HG02870 (cell line): ENCODE data around the gene FBXW7.

ENCODE experiments used
- ATAC-seq: cut with Tn5 transposase; IDR thresholded peaks from one replicate; pipeline ENCODE4 v1.9.1; 2021; ENCODE audit warnings: mild to moderate bottlenecking, moderate library complexity; ENCODE audit not compliant: unreplicated experiment

FBXW7 gene

DNA sequence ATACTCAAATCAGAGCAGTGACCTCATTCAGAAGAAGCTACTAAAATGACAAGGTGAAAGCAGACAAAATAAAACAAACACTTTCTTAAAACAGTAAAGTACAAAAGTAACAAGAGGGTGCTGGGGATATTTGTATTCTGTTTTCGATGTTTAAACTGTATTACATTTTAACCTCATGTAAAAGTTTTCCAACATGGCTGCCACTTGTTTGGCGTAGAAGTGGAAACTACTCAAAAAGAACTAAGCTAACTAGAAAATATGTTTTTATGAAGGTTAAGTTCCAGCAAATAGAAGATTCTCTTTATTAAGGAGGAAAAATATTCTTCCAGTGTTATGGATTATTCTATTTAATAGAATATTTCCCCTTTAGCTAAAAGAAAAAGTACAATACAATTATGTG lies 155.0 kb downstream of the FBXW7 start:
- no peak for ATAC-seq

DNA sequence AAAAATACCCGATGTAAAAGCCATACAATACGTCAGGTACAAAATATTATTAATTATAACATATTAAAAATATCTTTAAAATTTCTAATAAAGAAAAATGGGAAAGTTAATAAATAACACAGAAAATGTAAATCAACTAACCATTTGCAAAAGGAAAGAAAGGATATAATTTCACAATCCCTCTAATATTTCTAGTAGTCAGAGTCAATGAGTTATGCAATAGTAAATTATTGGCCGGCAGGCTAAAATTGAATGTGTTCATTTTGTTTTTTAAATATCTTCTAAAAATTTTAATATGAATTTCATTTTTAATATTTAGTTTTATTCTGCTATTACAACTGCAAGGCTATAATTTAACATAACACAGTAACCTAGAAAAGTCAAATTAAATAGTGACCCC lies 155.7 kb downstream of the FBXW7 start:
- no peak for ATAC-seq

DNA sequence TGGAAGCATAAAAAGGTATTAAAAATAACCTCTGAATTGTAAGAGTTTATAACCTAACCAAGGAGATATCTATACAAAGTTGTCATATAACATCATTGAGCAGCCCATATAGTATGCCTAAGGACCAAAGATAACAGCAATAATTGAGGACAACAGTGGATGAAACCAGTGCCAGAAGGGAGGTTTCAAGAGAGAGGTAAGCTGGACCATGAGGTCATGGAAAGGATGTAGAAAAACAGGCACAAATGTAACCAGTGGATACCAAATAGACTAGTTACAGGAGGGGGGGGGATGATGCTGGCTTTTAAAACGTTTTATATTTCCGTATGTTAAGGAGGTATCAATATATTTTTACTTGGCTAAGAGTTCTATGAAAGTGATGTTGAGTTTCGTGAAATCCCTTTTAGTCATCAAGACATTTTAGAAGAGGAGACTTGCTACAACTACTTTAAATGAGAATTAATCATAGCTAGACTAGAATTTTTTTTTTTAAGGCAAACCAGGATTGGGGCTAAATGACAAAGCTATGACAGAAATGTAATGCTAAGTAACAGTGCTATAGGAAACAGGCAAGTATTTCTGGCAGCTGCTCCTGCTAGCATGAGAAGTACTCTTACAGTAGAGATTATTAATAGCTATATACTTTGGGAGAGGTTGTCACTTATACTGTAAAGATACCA lies 161.1 kb downstream of the FBXW7 start:
- ATAC-seq, result no peak

DNA sequence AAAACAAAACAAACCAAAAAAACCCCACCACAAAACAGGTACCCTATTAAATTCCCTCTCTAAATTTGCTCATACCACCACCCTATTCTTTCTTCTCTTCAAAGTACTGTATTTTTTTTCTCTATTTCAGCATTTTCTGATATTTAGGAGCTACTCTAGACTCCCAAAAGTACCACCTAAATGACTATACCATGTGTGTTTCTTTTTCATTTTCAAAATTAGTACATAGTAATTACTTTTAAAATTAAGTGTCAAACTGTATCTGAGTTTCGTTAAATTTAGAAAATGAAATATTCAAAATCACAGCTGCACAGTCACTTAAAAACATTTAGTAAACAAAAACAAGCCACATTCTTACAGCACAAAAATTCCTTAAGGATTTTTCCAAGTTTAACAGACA lies 161.7 kb downstream of the FBXW7 start:
- no peak for ATAC-seq

DNA sequence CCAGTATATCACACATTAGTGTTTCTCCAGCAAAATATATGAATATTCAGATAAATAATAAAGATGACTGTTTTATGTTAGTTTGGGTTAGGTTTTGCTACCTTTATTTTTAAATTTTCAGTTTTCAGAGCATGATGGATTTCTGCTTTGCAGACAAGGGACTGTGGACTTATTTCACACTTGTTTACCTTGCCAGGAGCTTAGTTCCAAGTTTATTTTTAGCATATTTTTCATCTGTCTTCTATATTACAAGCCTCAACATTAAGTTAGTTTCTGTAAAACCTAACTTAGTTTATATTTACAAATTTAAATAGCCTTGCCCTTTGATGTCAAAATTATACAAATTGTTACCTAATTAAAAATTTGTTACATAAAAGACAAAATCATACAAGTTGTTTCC lies 163.4 kb downstream of the FBXW7 start:
- ATAC-seq, result no peak

DNA sequence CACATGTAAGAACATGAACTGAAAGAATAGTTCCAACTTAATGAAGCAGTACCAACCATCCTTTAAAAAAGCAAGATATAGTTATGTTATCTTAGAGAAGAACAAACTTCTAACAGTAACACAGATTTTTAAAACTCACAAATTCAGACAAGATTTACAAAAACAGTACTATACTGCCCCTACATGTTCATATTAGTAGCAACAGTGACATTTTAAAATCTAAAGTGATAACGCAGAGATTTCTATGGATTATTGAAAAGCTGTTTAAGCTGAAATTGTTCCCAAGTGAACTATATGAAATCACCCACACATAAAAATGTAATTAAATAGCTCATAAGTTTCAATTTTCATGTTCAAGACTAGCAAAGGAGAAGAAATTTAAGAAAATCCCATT lies 166.0 kb downstream of the FBXW7 start:
- no peak for ATAC-seq

DNA sequence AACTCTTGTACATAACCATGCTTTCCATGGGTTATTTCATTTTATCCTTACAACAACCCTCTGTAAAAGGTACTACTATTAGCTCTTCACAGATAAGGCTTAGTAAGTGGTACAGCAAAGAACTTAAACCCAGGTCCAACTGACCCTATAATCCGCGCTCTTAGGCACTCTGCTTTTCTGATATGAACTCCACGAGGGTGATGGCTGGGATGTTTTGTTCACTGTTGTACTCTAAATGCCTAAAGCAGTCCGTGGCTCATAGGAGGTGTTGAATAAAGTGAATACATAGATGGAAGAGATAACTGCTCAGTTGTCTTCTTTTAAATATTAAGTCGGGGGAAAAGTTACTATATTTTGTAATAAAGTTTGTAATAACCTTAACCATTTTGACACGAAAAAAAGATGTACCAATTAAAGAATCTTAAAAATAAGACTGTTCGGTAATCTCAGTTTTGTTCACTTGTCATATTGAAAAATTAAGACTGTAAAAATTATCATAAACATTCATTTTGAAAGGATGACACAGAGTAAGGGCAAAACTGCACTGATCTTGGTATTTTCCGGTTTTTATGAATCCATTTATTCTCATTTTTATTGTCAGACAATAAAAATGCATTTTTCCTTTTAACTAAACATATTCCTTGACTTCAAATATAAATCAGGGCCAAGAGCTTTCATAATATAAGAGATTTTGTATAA lies 166.5 kb downstream of the FBXW7 start:
- ATAC-seq, result no peak

DNA sequence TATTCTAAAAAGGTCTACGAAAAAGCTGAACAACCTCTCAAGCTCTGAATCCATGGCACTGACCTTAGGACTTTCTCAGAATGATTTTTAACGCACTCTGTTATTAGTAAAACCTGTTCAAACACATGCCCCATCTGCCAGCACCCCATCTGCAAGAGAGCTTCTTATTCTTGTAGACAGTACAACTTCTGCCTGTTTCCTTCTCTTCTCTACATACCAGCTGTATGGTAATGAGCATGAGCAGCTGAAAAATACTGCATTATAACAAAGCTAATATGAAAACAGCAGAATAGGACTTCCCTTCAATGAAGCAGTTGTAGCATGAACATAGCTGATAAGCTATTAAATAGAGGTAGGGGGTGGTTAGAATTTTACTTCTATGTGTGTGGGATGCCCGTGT lies 167.9 kb downstream of the FBXW7 start:
- no peak for ATAC-seq

DNA sequence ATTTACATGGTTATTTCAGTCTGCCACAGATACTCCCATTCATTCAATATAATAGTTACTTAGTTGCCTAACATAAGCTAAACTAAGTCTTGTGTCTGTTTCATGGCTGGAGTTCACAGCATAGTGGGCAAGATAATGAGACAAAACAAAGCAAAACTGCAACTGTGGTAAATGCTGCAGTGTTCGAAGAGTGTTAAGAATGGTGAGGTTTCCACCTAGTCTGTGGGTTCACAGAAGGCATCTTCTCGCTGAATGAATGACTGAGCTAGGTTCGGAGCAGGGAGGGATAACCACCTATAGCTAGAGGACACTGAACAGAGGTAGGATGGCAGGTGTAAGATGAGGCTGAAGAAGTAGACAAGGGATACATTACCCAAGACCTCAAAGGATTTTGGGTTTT lies 171.0 kb downstream of the FBXW7 start:
- ATAC-seq, result peak; percentile 48

DNA sequence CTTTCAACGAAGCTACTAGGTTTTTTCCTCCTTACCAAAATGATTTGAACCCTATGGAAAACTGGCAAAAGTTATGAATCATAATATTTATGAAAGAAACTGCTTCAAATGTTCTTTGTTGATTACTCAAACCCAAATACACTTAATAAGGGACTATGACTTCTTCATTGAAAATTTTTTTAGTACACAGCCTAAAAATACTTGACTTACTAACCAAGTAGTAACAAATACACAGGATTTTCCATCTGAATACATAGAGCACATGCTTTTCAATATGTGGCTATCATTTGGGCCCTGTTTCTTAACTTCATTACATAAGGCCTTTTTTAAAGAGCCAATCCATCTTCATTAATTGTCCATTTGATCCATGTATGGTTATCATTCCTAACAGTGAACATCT lies 171.5 kb downstream of the FBXW7 start:
- ATAC-seq, result no peak

DNA sequence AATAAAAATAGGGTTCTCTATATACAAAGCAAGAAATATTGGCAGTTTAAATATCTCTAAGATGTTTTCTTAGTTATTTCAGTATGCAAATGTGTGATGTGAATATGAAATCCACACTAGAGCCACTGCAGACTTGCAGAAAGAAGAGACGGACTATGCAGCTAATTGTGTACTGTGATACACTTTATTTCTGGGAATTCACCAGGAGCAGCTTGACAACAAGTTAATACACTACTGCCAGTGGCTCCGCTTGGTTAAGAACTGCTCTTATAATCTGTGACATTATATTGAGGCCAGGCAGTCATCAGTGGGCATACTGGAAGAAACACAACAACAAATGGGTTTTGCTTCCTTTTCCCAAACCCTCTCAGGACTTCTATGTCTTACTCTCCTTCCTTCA lies 172.0 kb downstream of the FBXW7 start:
- ATAC-seq, result no peak

DNA sequence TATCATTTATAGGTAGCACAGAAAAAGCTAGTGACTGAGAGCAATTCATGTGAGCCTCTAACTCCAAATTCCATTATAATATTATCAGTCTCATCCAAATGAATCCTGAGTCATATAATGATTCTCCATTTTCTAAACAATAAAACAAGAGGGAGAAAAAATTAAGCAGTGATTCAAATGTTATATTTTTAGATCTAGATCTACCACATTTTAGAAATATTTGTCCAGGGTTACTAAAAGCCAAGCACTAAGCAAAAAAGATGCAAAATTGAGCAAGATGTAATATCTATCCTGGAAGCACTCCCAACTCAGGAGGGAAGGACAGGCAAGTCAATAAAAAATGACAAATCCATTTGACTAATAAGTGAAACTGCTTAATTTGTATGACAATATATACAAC lies 172.8 kb downstream of the FBXW7 start:
- no peak for ATAC-seq

DNA sequence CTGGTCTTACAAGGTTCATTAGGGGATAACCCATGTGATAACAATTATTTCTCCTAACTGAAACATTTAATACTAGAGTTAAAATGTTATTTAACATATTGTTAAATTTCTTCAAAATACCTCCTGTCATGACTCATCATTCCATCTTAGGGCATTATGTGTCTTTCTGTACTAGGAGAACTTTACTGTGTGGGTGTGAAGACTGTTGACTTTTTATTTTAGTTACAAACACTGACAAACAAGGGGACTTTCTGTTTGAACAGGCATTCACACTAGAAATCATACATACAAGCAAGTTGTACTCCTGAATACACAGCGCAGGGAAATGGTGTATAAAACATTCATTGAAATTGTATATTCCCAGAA lies 175.9 kb downstream of the FBXW7 start:
- ATAC-seq, result peak; percentile 44

DNA sequence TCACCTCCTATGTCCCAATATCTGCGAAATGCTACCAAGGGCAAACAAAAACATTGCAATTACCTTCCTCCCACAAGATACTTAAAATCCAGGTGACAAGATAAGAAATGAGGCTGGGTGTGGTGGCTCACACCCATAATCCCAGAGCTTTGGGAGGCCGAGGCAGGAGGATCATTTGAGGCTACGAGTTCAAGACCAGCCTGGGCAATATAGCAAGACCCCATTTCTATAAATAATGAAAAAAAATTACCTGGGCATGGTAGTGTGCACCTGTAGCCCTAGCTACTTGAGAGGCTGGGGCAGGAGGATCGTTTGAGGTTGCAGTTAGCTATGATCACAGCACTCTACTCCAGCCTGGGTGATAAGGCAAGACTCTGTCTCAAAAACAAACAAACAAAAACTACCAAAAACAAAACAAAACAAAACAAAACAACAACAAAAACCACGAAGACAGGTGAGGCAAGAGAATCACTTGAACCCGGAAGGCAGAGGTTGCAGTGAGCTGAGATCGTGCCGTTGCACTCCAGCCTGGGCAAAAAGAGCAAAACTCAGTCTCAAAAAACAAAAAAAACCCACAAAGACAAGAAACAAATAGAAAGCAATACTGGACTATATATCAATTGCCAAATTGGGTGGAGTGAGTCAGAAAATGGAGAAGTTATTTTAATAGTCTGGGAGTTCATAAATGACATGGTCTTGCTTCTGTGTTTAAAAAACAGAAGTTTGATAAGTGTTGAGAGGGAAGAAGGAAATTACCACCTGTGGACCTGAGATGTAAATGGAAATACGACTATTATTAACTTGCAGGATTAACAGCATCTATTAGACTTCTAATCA lies 176.5 kb downstream of the FBXW7 start:
- peak; percentile 71 for ATAC-seq

DNA sequence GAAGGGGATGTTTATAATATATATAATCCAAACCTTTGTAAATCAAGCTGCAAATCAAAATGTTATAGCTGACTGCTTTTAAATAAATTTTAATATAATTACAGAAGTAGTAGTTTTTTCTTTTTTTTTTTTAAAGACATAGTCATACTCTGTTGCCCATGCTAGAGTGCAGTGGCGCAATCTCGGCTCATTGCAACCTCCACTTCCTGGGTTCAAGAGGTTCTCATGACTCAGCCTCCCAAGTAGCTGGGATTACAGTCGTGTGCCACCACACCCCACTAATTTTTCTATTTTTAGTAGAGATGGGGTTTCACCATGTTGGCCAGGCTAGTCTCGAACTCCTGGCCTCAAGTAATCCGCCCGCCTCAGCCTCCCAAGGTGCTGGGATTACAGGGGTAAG lies 178.7 kb downstream of the FBXW7 start:
- no peak for ATAC-seq

DNA sequence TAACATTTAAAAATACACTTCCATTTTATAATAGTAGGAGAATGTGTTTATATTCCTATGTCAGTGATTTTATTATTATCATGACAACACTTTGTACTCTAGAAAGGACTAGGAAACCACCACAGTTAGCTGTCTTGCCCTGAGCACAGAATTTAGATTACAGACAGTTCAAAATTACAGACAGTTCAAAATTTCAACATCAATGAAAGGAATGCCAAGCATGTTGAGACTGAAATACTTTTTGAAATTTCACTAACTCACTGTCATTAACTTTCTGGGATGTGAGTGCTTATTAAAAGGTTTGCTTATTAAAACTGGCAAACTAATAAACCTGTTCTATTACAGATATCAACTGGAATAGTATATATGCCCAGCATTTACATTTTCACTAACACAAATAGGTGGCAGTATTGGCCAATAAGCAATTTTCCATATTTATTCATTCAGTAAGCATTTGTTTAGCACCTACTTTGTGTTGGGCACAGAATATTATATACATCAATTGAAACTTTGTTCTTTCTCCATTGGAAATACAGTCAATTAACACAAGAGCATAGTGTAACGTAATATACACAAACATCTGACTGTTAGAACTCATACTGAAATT lies 179.4 kb downstream of the FBXW7 start:
- ATAC-seq, result no peak

DNA sequence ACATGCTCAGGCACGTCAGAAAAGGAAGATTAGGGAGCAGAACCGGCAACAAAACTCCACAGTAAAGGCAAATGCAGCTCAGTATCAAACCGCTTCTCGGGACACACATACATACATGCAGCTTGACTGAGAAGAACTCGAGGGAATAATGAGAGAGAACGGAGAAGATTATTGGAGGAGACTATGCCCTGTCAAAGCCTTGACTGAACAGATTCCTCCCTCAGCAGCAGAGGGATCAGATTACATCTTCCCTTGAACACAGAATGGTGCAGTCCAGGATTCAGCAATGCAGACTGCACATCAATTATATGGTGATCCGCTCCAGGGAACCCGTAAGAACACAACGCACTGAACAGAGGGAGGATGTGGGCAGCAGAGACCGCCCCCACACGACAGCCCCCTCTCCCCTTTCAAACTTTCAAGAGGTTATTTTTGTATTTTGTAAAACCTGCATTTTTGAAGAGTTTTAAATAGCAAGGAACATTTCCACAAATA lies 183.2 kb downstream of the FBXW7 start:
- ATAC-seq, result no peak

DNA sequence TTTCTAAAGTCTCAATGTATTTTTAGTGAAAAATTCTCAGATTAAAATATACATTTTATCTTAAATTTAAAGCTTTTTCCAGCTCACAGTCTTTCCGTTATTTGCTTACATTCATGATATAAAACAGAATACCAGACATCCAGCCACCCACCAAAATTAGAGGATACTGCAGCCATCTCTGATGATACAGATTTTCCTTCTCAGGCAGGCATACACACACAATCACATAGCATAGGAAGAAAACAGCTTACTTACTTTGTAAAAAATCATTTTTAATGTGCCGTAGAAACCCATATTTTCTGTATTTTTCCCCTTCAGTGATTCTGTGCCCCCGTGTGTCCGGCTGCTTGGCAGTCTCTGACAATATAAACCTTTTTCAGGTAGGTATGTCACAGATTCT lies 183.7 kb downstream of the FBXW7 start:
- no peak for ATAC-seq

DNA sequence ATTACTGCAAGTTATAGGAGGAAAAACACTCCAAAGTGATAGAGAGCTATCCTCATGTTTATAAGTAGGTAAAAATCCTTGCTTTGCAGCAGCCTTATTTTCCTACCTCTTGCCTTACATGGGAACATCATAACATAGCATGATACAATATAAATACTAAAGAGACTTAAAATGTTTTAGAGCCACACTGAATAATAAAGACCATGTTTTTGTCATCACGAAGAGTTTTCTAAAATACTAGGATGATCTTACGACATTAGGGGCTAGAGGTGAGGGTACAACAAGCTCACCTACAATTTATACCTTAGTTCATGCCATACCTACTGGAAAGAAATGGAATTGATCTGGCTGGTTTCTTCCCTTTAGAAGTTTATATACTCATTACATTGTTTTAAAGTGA lies 184.8 kb downstream of the FBXW7 start:
- ATAC-seq, result no peak

DNA sequence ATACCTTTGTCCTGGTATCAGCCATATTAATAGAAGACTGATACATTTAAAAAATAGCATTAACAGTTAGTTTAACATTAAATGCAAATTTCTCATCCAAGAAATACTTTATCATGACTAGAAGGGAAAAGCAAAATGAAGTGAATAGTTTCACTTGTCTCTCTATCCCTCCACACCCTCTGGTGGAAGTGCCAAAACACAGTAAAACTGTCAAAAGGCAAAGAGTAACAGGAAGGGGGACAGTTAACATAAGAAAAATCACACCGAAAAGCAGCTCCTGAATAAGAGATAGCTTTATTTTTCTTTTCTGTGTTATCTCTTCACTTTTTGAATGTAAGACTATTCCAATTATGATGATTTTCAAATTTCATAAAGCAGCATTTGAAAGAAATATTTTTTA lies 187.2 kb downstream of the FBXW7 start:
- no peak for ATAC-seq

DNA sequence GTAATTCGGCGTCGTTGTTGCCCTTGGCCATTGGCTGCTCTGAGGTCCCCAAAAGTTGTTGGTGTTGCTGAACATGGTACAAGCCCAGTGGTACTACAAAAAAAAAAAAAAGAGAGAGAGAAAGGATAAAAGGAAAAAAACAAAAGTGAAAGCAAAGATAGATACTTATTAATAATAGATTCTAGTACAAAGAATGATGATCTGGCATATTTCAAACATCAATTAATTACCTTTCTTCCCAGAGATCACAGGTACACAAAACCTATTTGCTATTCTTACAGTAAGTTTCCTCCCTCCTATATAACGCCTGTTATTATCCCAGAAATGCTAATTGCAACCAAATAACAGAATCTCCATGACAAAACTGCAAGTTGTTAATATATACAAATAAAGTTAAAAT lies 188.9 kb downstream of the FBXW7 start:
- no peak for ATAC-seq

DNA sequence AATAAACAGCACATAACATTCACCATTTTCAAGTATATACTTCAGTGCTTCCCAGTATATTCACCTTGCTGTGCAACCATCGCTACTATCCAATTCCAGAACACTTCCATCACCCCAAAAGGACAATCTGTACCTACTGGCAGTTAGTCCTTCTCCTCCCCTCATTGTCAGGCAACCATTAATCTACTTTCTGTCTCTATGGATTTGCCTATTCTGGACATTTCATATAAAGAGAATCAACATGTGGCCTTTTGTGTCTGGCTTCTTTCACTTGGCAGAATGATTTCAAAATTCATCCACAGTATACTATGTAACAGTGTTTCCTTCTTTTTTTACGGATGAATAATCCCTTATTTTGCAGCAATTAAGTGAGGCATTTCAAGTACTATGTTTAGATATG lies 189.4 kb downstream of the FBXW7 start:
- no peak for ATAC-seq
